ENCODE data around the gene CHI3L1.
A peak's percentile ranks its signal among the peaks of the same experiment; 100 is the strongest.

The CHI3L1 gene

DNA sequence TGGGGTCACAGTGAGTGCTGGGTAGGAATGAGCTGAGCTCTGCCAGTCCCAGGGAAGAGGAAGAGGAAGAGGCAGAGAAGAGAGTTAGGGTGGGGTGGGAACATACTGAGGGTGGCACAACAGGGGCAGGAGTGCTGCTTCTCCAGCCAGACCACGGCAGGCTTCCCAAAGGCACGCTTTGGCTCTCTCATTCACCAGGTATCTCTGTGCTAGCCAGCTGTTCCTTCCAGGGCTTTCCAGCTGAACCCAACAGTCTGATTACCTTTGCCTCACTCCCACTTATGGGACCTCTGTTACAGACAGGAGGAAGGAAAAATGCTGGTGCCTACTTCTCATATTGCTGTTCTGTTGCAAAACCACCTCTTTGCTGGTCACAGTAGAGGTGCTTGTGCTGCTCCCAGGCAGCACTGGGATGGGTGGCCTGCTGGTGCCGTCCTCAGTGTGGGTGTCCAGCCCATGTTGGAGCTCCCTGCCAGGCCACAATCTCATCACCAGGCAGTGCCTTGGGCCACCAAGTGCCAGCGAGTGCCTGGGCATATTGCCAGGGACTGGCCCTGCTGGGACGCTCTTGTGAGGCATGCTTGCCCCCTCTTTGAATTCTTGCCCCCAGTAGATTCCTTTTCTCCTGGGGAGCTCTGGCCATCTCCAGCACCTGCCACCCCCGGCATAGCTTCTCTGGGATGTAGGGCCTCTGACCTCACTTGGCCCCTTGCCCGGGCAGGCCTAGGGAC lies 56.8 kb downstream of the CHI3L1 start:
- peak; percentile 10 for DNase-seq
